K562 (cell line): ENCODE measurements around the gene CGREF1. TPM values are rescaled to one million over a fixed set of nuclear protein-coding genes. Genes with fewer than 3 reads are reported as not detected.

ENCODE experiments used
- ATAC-seq: fragments of 200-7000 bp; cut with Tn5 transposase; 3 replicates; pipeline ENCODE4 v1.9.1; 2020; ENCODE audit warnings: moderate library complexity
- BruUV-seq: library from RNA; stranded (reverse); fragments of 400-500 nt; replicated peaks from 2 replicates; lab custom pipeline; 2021; lab: Mats Ljungman, UMichigan
- CTCF ChIA-PET: fragments of 300-600 bp; formaldehyde crosslinking; extraction: SDS; loops from one replicate; lab custom pipeline; 2021; ENCODE audit warnings: low intra/inter-chr PET ratio; lab: Yijun Ruan, JAX
- POLR2A ChIA-PET: fragments of 300-600, 350-650 bp; sonication (Branson Sonifier 250); formaldehyde crosslinking; extraction: SDS; loops from one replicate; lab custom pipeline; 2021; ENCODE audit warnings: antibody characterized with exemption, inconsistent platforms; lab: Yijun Ruan, JAX
- DNase-seq, 4 experiments: peaks; one replicate each; pipeline versions ENCODE4 v3.0.0 to v3.0.0-alpha.2; 2011 to 2018; ENCODE audit warnings: low spot score in 3 of 4, mixed read lengths in 3 of 4; ENCODE audit errors: extremely low read depth in 1 of 4
- FAIRE-seq: peaks from 2 replicates; lab custom pipeline; 2011; peaks lifted over from hg19 to GRCh38; lab: Jason Lieb, UNC
- H2AFZ ChIP-seq: 2 replicates; pipeline ENCODE4 v1.6.0; 2011; ENCODE audit warnings: low read depth, low read length, control low read depth, inconsistent platforms
- H3K27ac ChIP-seq: fragments of 200-600 bp; 3 replicates; pipeline ENCODE4 v1.8.0; 2011; ENCODE audit warnings: low read depth, mild to moderate bottlenecking, control low read depth, inconsistent platforms, low read length, moderate library complexity, mixed read lengths; ENCODE audit errors: extremely low read depth
- H3K27me3 ChIP-seq, 2 experiments: fragments of 300-600 bp in 1 of 2; 2 replicates in 1 of 2; 3 replicates in 1 of 2; pipeline versions ENCODE4 v1.6.0 to v1.8.0; 2011; ENCODE audit warnings: inconsistent platforms in 2 of 2, low read length in 2 of 2, mild to moderate bottlenecking in 1 of 2, mixed read lengths in 1 of 2, moderate library complexity in 1 of 2; ENCODE audit not compliant: control insufficient read depth in 2 of 2, insufficient read depth in 2 of 2
- H3K36me3 ChIP-seq: fragments of 300-600 bp; 3 replicates; pipeline ENCODE4 v1.8.0; 2011; ENCODE audit warnings: mild to moderate bottlenecking, low read length, inconsistent platforms; ENCODE audit not compliant: control insufficient read depth, insufficient read depth
- H3K4me1 ChIP-seq, 2 experiments: fragments of 200-600 bp in 1 of 2; replicated peaks in 1 of 2; 2 replicates in 1 of 2; 3 replicates in 1 of 2; pipeline versions ENCODE4 v1.5.1 to v1.8.0; 2011; ENCODE audit warnings: inconsistent platforms in 2 of 2, low read length in 2 of 2, mild to moderate bottlenecking in 1 of 2, mixed read lengths in 1 of 2, moderate library complexity in 1 of 2; ENCODE audit not compliant: control insufficient read depth in 2 of 2, insufficient read depth in 2 of 2
- H3K4me2 ChIP-seq: 2 replicates; pipeline ENCODE4 v1.6.1; 2011; ENCODE audit warnings: low read length, control low read depth, inconsistent platforms, mixed read lengths; ENCODE audit not compliant: insufficient read depth
- H3K4me3 ChIP-seq: fragments of 200-600 bp; sonication (generic), shearing (Covaris generic); 2 replicates; pipeline ENCODE4 v1.5.1; 2016; ENCODE audit warnings: control low read depth, inconsistent platforms
- H3K79me2 ChIP-seq: fragments of 200-600 bp; 3 replicates; pipeline ENCODE4 v1.8.0; 2011; ENCODE audit warnings: low read length, inconsistent platforms; ENCODE audit not compliant: control insufficient read depth, insufficient read depth
- H3K9ac ChIP-seq, 2 experiments: 2 replicates each; pipeline versions ENCODE4 v1.6.0 to v1.6.1; 2011; ENCODE audit warnings: low read depth in 2 of 2, low read length in 2 of 2, control low read depth in 1 of 2, inconsistent platforms in 1 of 2, mild to moderate bottlenecking in 1 of 2, mixed read lengths in 1 of 2; ENCODE audit not compliant: insufficient read depth in 1 of 2
- H3K9me1 ChIP-seq: one replicate; pipeline ENCODE4 v1.6.0; 2011; ENCODE audit warnings: inconsistent platforms, mild to moderate bottlenecking, low read length, moderate library complexity; ENCODE audit not compliant: control insufficient read depth, insufficient read depth
- H3K9me3 ChIP-seq: replicated peaks from 2 replicates; pipeline ENCODE4 v1.5.1; 2011; ENCODE audit warnings: low read depth, low read length, inconsistent platforms; ENCODE audit not compliant: control insufficient read depth, insufficient read depth
- H4K20me1 ChIP-seq: replicated peaks from 2 replicates; pipeline ENCODE4 v1.6.1; 2011; ENCODE audit warnings: low read length, inconsistent platforms, mixed read lengths; ENCODE audit not compliant: control insufficient read depth, insufficient read depth
- FOXA1 ChIP-seq: fragments of 450-650 bp; IDR thresholded peaks from 2 replicates; pipeline ENCODE4 v1.6.1; 2016; ENCODE audit warnings: mild to moderate bottlenecking, borderline replicate concordance
- FOXA3 ChIP-seq, 2 experiments: fragments of 450-650 bp in 1 of 2; sonication (generic) in 1 of 2; formaldehyde crosslinking; IDR thresholded peaks in 1 of 2; conservative IDR thresholded peaks in 1 of 2; 2 replicates each; pipeline versions ENCODE4 v1.4.0 to v1.8.0; 2020 to 2022; ENCODE audit warnings: mild to moderate bottlenecking in 2 of 2, missing genetic modification reagents in 1 of 2
- FOXJ3 ChIP-seq: sonication (generic); formaldehyde crosslinking; IDR thresholded peaks from 2 replicates; pipeline ENCODE4 v1.4.0; 2020; ENCODE audit warnings: mild to moderate bottlenecking, missing genetic modification reagents
- L3MBTL2 ChIP-seq: fragments of 450-650 bp; IDR thresholded peaks from 2 replicates; pipeline ENCODE4 v1.6.1; 2016; ENCODE audit warnings: mild to moderate bottlenecking, moderate library complexity
- MAFG ChIP-seq: fragments of 450-650 bp; conservative IDR thresholded peaks from 2 replicates; pipeline ENCODE4 v1.6.1; 2016; ENCODE audit warnings: missing genetic modification characterization, missing compliant biosample characterization
- RBBP5 ChIP-seq: fragments of 200-600 bp; sonication (generic); IDR thresholded peaks from 2 replicates; pipeline ENCODE4 v1.6.1; 2012; ENCODE audit warnings: borderline replicate concordance, mild to moderate bottlenecking, low read length, control low read depth, inconsistent platforms; ENCODE audit not compliant: insufficient read depth, poor library complexity, severe bottlenecking
- SMARCE1 ChIP-seq: fragments of 450-650 bp; IDR thresholded peaks from 2 replicates; pipeline ENCODE4 v1.7.1; 2016; ENCODE audit warnings: mild to moderate bottlenecking
- WGBS: fragments of 100-300 bp; shearing (Covaris generic); methylation state at CpG from one replicate; pipeline ENCODE4 v1.1.6; 2016; ENCODE audit warnings: low coverage, mixed read lengths; ENCODE audit not compliant: insufficient coverage; ENCODE audit errors: missing lambda C conversion rate; 5-methylcytosine and 5-hydroxymethylcytosine counted together
- in situ Hi-C: fragments of 300-500 bp; cut with MboI; formaldehyde crosslinking; loops from 4 replicates; pipeline ENCODE4 v1.15.0; 2018; ENCODE audit warnings: inconsistent platforms, mixed read lengths
- intact Hi-C: fragments of 100-400 bp; cut with micrococcal nuclease; formaldehyde crosslinking; loops from 2 replicates; pipeline ENCODE4 v1.14.2; 2022
- polyA plus RNA-seq, 8 experiments: library from polyadenylated mRNA; depleted of rRNA in 4 of 8; stranded (reverse) in 5 of 8; unstranded in 3 of 8; fragments of >200 nt; fragmentation: Nextera tagmentation in 2 of 8; fragmentation: Illumina TruSeq in 1 of 8; extraction: Ambion mirVana in 2 of 8; extraction: Trizol in 1 of 8; gene quantifications; 2 replicates each; pipeline versions ENCODE4 v1.2.1 to v1.2.3, GENCODE V29; 2011 to 2014; ENCODE audit warnings: inconsistent platforms in 1 of 8, missing spikeins in 1 of 8
- total RNA-seq, 7 experiments: library from RNA; depleted of rRNA in 6 of 7; stranded (reverse); fragments of >200 nt in 6 of 7; fragmentation: Illumina TruSeq in 2 of 7; extraction: Trizol in 2 of 7; gene quantifications; 2 replicates each; pipeline versions ENCODE4 v1.2.1 to v1.2.3, GENCODE V29; 2011 to 2021; ENCODE audit warnings: low replicate concordance in 1 of 7
- TF ChIP-seq, protein P1 (sequence below): sonication (generic); formaldehyde crosslinking; IDR thresholded peaks from 2 replicates; pipeline ENCODE4 v1.8.0; 2022; ENCODE audit warnings: mild to moderate bottlenecking, missing genetic modification reagents
- TF ChIP-seq, protein P2 (sequence below), 2 experiments: IDR thresholded peaks; 2 replicates each; pipeline ENCODE4 v1.6.1; 2011; ENCODE audit warnings: borderline replicate concordance in 1 of 2, control low read depth in 1 of 2, low read depth in 1 of 2, low read length in 1 of 2, mild to moderate bottlenecking in 1 of 2, mixed read lengths in 1 of 2, moderate library complexity in 1 of 2; ENCODE audit not compliant: insufficient read depth in 1 of 2, insufficient read length in 1 of 2, poor library complexity in 1 of 2, severe bottlenecking in 1 of 2; ENCODE audit errors: extremely low read depth in 1 of 2
- TF ChIP-seq, protein P3 (sequence below): fragments of 450-650 bp; IDR thresholded peaks from 2 replicates; pipeline ENCODE4 v1.7.0; 2016; ENCODE audit warnings: borderline replicate concordance

CGREF1 gene
- total and polyA plus RNA-seq, 9 of the 15 experiments (the other 6 are each of a cell fraction or from before 2014, with no cell fraction given): 0.07 to 0.50 (median 0.37) TPM

DNA sequence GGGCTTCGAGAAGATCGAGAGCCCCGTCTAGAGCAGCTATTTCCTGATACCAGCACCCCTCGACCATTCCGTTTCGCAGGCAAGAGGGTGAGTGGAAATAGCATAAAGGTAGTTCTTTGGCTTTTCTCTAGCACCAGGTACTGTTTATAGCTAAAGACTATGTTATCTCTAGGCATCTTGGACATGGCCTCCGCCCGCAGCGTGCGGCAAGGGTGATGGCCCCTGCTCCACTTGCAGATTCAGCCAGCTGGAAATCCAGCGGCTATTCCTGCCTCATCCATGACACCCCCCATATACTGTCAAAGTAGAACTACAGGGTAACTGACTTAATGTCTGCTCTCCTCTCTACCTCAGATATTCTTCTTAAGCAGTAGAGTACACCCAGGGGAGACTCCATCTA is 64.2 kb downstream of the CGREF1 start:
- Histone ChIP-seq H3K4me2 (no peak overlapping the region), H3K36me3 (peaks cover 63% of the 10 kb centered on the region), H3K27ac (no peak overlapping the region), H2AFZ (no peak overlapping the region), H4K20me1 (no peaks in the 10 kb centered on the region; the same call in 1 of the 2 replicates), H3K79me2 (0 out of 3 replicates have a peak, but pooled peaks cover 5% of the 10 kb centered on the region), H3K27me3 (no peaks in the 10 kb centered on the region), H3K9ac (no peak overlapping the region; a peak in 1 of 4 replicates), H3K4me1 (peaks cover 28 to 33% of the 10 kb centered on the region in 2 experiments; a peak in 4 of 5 replicates), H3K9me1 (no peaks in the 10 kb centered on the region), H3K4me3 (no peak overlapping the region), H3K9me3 (no peaks in the 10 kb centered on the region)
- WGBS: 84% methylated on average over 11 of the region's 11 CpGs
- DNase-seq: no peak
- FAIRE-seq: no peak
- ATAC-seq: no peak
- ChIA-PET CTCF (no interaction called here), POLR2A (interaction anchor here (0.6 to 10.5 kb wide), 7 partner anchors 9 to 122 kb away, joined by 3 to 112 read pairs (median 4); partner anchors contain the start of gene OST4)
- intact Hi-C loops: no loop called here
- BruUV-seq: no TSS peak
- TF ChIP-seq, protein P1, sequence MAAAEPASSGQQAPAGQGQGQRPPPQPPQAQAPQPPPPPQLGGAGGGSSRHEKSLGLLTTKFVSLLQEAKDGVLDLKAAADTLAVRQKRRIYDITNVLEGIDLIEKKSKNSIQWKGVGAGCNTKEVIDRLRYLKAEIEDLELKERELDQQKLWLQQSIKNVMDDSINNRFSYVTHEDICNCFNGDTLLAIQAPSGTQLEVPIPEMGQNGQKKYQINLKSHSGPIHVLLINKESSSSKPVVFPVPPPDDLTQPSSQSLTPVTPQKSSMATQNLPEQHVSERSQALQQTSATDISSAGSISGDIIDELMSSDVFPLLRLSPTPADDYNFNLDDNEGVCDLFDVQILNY (CRISPR knock-in tag): no peak
- TF ChIP-seq RBBP5: no peak
- in situ Hi-C loops: no loop called here

DNA sequence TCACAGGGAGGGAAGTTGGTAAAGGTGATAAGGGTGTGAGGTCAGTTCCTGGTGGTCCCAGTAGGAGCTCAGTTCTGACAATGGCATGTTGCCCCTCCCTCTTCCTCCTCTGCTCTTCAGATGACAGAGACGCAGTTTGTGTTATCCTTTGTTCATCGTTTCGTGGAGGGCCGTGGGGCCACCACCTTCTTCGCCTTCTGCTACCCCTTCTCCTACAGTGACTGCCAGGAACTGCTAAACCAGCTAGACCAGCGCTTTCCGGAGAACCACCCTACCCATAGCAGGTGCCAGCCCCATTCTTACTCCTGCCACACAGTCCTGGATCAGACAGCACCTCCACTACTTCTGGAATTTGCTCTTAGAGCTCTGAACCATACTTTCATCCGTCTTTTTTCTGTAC is 65.2 kb downstream of the CGREF1 start:
- no peak overlapping the region for H3K4me3 ChIP-seq
- no peak for TF ChIP-seq FOXA1
- no peak for TF ChIP-seq SMARCE1
- TF ChIP-seq MAFG (tag): no peak
- TF ChIP-seq FOXJ3: no peak
- TF ChIP-seq, protein P2, sequence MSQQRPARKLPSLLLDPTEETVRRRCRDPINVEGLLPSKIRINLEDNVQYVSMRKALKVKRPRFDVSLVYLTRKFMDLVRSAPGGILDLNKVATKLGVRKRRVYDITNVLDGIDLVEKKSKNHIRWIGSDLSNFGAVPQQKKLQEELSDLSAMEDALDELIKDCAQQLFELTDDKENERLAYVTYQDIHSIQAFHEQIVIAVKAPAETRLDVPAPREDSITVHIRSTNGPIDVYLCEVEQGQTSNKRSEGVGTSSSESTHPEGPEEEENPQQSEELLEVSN (IDR thresholded peaks at IDR 0.05; ENCODE audit: borderline replicate concordance in 1 of 2, extremely low read depth in 1 of 2, insufficient read depth in 1 of 2, insufficient read length in 1 of 2, low read depth in 1 of 2, low read length in 1 of 2, poor library complexity in 1 of 2, severe bottlenecking in 1 of 2): no peak
- no peak for TF ChIP-seq FOXA3 (CRISPR knock-in tag; conservative IDR thresholded peaks at IDR 0.05 in 1 of 2, IDR thresholded peaks at IDR 0.05 in 1 of 2)
- TF ChIP-seq, protein P3, sequence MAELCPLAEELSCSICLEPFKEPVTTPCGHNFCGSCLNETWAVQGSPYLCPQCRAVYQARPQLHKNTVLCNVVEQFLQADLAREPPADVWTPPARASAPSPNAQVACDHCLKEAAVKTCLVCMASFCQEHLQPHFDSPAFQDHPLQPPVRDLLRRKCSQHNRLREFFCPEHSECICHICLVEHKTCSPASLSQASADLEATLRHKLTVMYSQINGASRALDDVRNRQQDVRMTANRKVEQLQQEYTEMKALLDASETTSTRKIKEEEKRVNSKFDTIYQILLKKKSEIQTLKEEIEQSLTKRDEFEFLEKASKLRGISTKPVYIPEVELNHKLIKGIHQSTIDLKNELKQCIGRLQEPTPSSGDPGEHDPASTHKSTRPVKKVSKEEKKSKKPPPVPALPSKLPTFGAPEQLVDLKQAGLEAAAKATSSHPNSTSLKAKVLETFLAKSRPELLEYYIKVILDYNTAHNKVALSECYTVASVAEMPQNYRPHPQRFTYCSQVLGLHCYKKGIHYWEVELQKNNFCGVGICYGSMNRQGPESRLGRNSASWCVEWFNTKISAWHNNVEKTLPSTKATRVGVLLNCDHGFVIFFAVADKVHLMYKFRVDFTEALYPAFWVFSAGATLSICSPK: no peak
- no peak for TF ChIP-seq L3MBTL2
- H3K9me3 ChIP-seq: no peaks in the 10 kb centered on the region
- intact Hi-C loops (no loop called here), in situ Hi-C loops (no loop called here)
- no peaks in the 10 kb centered on the region for H3K9me1 ChIP-seq
- FAIRE-seq: no peak
- DNase-seq: no peak
- no peak overlapping the region for H3K4me2 ChIP-seq
- H3K4me1 ChIP-seq: peaks cover 28 to 36% of the 10 kb centered on the region in 2 experiments; a peak in 4 of 5 replicates
- H3K27ac ChIP-seq: no peak overlapping the region
- H3K27me3 ChIP-seq: no peaks in the 10 kb centered on the region
- 0 out of 3 replicates have a peak, but pooled peaks cover 5% of the 10 kb centered on the region for H3K79me2 ChIP-seq
- ChIA-PET CTCF (no interaction called here), POLR2A (interaction anchor here (0.8 to 10.5 kb wide), 4 partner anchors 9 to 25 kb away, joined by 3 to 112 read pairs (median 6); partner anchors contain the start of genes EMILIN1 and OST4)
- H3K9ac ChIP-seq: peak overlapping the region in 1 of 2 experiments; percentile 2; a peak in 1 of 4 replicates
- peaks cover 58% of the 10 kb centered on the region for H3K36me3 ChIP-seq
- BruUV-seq: no TSS peak
- H4K20me1 ChIP-seq: no peaks in the 10 kb centered on the region; the same call in 1 of the 2 replicates
- 86% methylated on average over 8 of the region's 8 CpGs for WGBS
- H2AFZ ChIP-seq: no peak overlapping the region
- ATAC-seq: no peak
